GM12892 (cell line): Measurements from ENCODE around the gene PALLD.

Source experiments
- POLR2A ChIP-seq: IDR thresholded peaks from 2 replicates; pipeline ENCODE4 v1.6.1; 2011; ENCODE audit warnings: low read depth, low read length, control low read depth
- POLR2AphosphoS5 ChIP-seq: IDR thresholded peaks from 2 replicates; pipeline ENCODE4 v1.6.1; 2011; ENCODE audit warnings: low read depth, low read length, control low read depth

DNA sequence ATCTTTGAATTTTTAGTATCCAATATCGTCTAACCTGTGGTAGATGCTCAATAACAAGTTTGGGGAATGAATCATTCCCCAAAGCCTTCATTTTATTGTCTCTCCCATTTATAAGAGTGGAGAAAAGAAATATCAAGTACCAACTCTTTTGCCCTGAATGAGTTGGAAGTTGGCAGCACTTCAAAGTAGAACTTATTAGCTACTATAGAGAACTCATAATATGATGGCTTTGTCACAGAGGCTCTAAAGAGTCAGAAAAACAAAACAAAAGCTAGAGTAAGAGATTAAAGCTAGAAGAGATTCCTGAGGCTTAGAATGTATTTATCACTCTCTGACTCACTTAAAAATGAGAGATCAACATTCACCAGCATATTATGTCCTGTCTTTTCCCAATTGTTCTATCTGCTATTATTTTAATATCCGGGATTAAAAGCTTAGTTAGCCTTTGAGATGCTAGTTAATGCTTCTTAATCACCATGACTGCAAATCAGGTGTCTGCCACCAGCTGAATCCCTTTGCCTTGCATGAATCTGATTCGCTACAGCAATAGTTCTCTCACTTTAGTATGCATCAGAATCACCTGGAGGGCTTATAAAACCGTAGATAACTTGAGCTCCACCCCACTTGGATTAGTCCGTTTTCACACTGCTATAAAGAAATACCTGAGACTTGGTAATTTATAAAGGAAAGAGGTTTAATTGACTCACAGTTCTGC lies 77.9 kb downstream of the PALLD start:
- TF ChIP-seq POLR2AphosphoS5 (no peak), POLR2A (no peak)
